Right cardiac atrium (tissue), 5 donors: ENCODE data around the gene PNPO. TPM values are rescaled to one million over a fixed set of nuclear protein-coding genes. Genes with fewer than 3 reads are reported as not detected.
A peak's percentile ranks its signal among the peaks of the same experiment; 100 is the strongest.
"Not testable (repeated sequence)": the region's sequence is repeated elsewhere in the genome, so short reads cannot be mapped to it uniquely, and the experiment has no call there.

Source experiments
- ATAC-seq, 2 donors: fragments of 200-7000 bp; cut with Tn5 transposase; one replicate each; pipeline versions ENCODE4 v1.8.0 to v1.9.1; 2020; ENCODE audit warnings: moderate library complexity in 2 of 2, mild to moderate bottlenecking in 1 of 2
- DNase-seq, 3 donors: peaks; one replicate each; pipeline ENCODE4 v3.0.0-alpha.2; 2020
- H3K27ac ChIP-seq: one replicate; pipeline ENCODE4 v1.5.1; 2013; ENCODE audit warnings: mild to moderate bottlenecking, low read length, control low read depth, moderate library complexity
- H3K27me3 ChIP-seq: one replicate; pipeline ENCODE4 v1.6.1; 2013; ENCODE audit not compliant: control insufficient read depth, insufficient read depth
- H3K4me1 ChIP-seq: one replicate; pipeline ENCODE4 v1.6.1; 2013; ENCODE audit warnings: low read length; ENCODE audit not compliant: control insufficient read depth, insufficient read depth
- H3K4me3 ChIP-seq: one replicate; pipeline ENCODE4 v1.5.1; 2013; ENCODE audit warnings: low read length, control low read depth
- H3K9me3 ChIP-seq: one replicate; pipeline ENCODE4 v1.6.1; 2013; ENCODE audit warnings: low read length; ENCODE audit not compliant: control insufficient read depth
- WGBS: extraction: QIAGEN DNeasy Blood & Tissue Kit; methylation state at CpG from one replicate; pipeline ENCODE4 v1.1.7; 2013; 5-methylcytosine and 5-hydroxymethylcytosine counted together
- intact Hi-C, 4 donors: fragments of 100-400 bp; cut with DNase I; formaldehyde crosslinking; loops; one replicate each; pipeline versions ENCODE4 v1.11.0 to v1.14.0; 2022 to 2023
- polyA plus RNA-seq: library from polyadenylated mRNA; stranded (reverse); fragments of 200-250 nt; gene quantifications from one replicate; pipeline ENCODE4 v1.2.3, GENCODE V29; 2013
- total RNA-seq, 4 donors: library from RNA; stranded (reverse); fragmentation: NEBNext Ultra II Directional; extraction: Animal tissue kit (Norgen Biotek cat#: 25700); gene quantifications; one replicate each; pipeline ENCODE4 v1.2.1, GENCODE V29; 2021
- donor health status: healthy with polysubstance abuse.
- donor health status: DM: no; HTN: yes; CAD: no.
- donor health status: DM: no; HTN: no; CAD: no.
- donor health status: DM: no; HTN: yes; CAD: no; lungs with severe emphysema.
- donor health status: DM: yes; HTN: yes; CAD: no.

Gene PNPO
- total and polyA plus RNA-seq, 5 donors, result 16.1 to 29.9 (median 25.1) TPM

- H3K27me3 ChIP-seq, result no peaks in the 10 kb centered on the region
- no peaks in the 10 kb centered on the region for H3K9me3 ChIP-seq
- ATAC-seq (no peak), DNase-seq (no peak)
- H3K4me1 ChIP-seq, result peaks cover 3% of the 10 kb centered on the region
- H3K27ac ChIP-seq, result no peak overlapping the region
- WGBS, result 55% methylated on average over 2 of the region's 2 CpGs
- intact Hi-C loops, result no loop called here
- no peak overlapping the region for H3K4me3 ChIP-seq
Observed at GRCh38 chr17:47918006-47918405, 23.4 kb upstream of the PNPO start.

- WGBS, result 94% methylated on average over 2 of the region's 2 CpGs
- DNase-seq, result no peak
- Histone ChIP-seq H3K4me1 (peaks cover 3% of the 10 kb centered on the region), H3K27me3 (no peaks in the 10 kb centered on the region), H3K9me3 (no peaks in the 10 kb centered on the region), H3K27ac (no peak overlapping the region), H3K4me3 (no peak overlapping the region)
- no peak for ATAC-seq
- intact Hi-C loops, result no loop called here
Observed at GRCh38 chr17:47918991-47919390, 22.4 kb upstream of the PNPO start.

- H3K27ac ChIP-seq, ATAC-seq, DNase-seq, H3K4me3 ChIP-seq, H3K4me1 ChIP-seq, intact Hi-C loops, H3K9me3 ChIP-seq, H3K27me3 ChIP-seq: not testable (repeated sequence)
- WGBS, result 95% methylated on average over 14 of the region's 14 CpGs
Observed at GRCh38 chr17:47919889-47920288, 21.5 kb upstream of the PNPO start.

- DNase-seq, result no peak
- Histone ChIP-seq H3K4me1 (no peaks in the 10 kb centered on the region), H3K27ac (no peak overlapping the region), H3K27me3 (no peaks in the 10 kb centered on the region), H3K9me3 (no peaks in the 10 kb centered on the region), H3K4me3 (no peak overlapping the region)
- intact Hi-C loops, result no loop called here
- ATAC-seq, result no peak
- 85% methylated on average over 23 of the region's 23 CpGs for WGBS
Observed at GRCh38 chr17:47924785-47925677, 16.3 kb upstream of the PNPO start.

- no peak overlapping the region for H3K4me3 ChIP-seq
- H3K9me3 ChIP-seq, result no peaks in the 10 kb centered on the region
- ATAC-seq, result no peak
- intact Hi-C loops, result no loop called here
- no peaks in the 10 kb centered on the region for H3K4me1 ChIP-seq
- H3K27ac ChIP-seq, result no peak overlapping the region
- 77% methylated on average over 3 of the region's 3 CpGs for WGBS
- H3K27me3 ChIP-seq, result no peaks in the 10 kb centered on the region
- DNase-seq, result no peak
Observed at GRCh38 chr17:47925678-47925988, 15.7 kb upstream of the PNPO start.

- H3K27ac ChIP-seq, result no peak overlapping the region
- no peak for DNase-seq
- no peaks in the 10 kb centered on the region for H3K4me1 ChIP-seq
- ATAC-seq, result no peak
- no peaks in the 10 kb centered on the region for H3K9me3 ChIP-seq
- H3K4me3 ChIP-seq, result no peak overlapping the region
- WGBS, result 90% methylated on average over 20 of the region's 20 CpGs
- no peaks in the 10 kb centered on the region for H3K27me3 ChIP-seq
- intact Hi-C loops, result no loop called here
Observed at GRCh38 chr17:47927821-47928400, 13.5 kb upstream of the PNPO start.

GRCh38 chr17:47928415-47928814 is 13.0 kb upstream of the PNPO start:
- no peaks in the 10 kb centered on the region for H3K27me3 ChIP-seq
- 79% methylated on average over 2 of the region's 2 CpGs for WGBS
- no peaks in the 10 kb centered on the region for H3K9me3 ChIP-seq
- no peaks in the 10 kb centered on the region for H3K4me1 ChIP-seq
- no peak overlapping the region for H3K27ac ChIP-seq
- intact Hi-C loops, result no loop called here
- no peak overlapping the region for H3K4me3 ChIP-seq
- DNase-seq (no peak), ATAC-seq (no peak)

- 63% methylated on average over 10 of the region's 10 CpGs for WGBS
- Histone ChIP-seq H3K4me3 (no peak overlapping the region), H3K9me3 (no peaks in the 10 kb centered on the region), H3K27me3 (no peaks in the 10 kb centered on the region), H3K4me1 (no peaks in the 10 kb centered on the region), H3K27ac (no peak overlapping the region)
- peak in 1 of 3 donors; percentile 75 for DNase-seq
- ATAC-seq, result peak; percentile 34 to 70
- intact Hi-C loops, result no loop called here
Observed at GRCh38 chr17:47929218-47930000, 12.0 kb upstream of the PNPO start.

GRCh38 chr17:47931848-47932247 is 9.5 kb upstream of the PNPO start:
- Histone ChIP-seq H3K9me3 (no peaks in the 10 kb centered on the region), H3K4me1 (peaks cover 4% of the 10 kb centered on the region), H3K27me3 (no peaks in the 10 kb centered on the region), H3K4me3 (no peak overlapping the region), H3K27ac (no peak overlapping the region)
- ATAC-seq, result no peak
- WGBS, result 83% methylated on average over 4 of the region's 4 CpGs
- no peak for DNase-seq
- intact Hi-C loops, result no loop called here

GRCh38 chr17:47934856-47935255 is 6.5 kb upstream of the PNPO start:
- Histone ChIP-seq H3K27ac (no peak overlapping the region), H3K4me3 (no peak overlapping the region), H3K27me3 (no peaks in the 10 kb centered on the region), H3K4me1 (peaks cover 4% of the 10 kb centered on the region), H3K9me3 (no peaks in the 10 kb centered on the region)
- no peak for ATAC-seq
- DNase-seq, result no peak
- intact Hi-C loops, result no loop called here
- WGBS, result 91% methylated on average over 1 of the region's 1 CpG

GRCh38 chr17:47935468-47935867 is 5.9 kb upstream of the PNPO start:
- H3K9me3 ChIP-seq, ATAC-seq, H3K4me3 ChIP-seq, intact Hi-C loops, H3K27ac ChIP-seq, H3K4me1 ChIP-seq, H3K27me3 ChIP-seq, DNase-seq: not testable (repeated sequence)
- WGBS, result 81% methylated on average over 3 of the region's 3 CpGs
